Neural progenitor cell (in vitro differentiated cells): ENCODE data around the gene LDAH.

Experiments
- EZH2 ChIP-seq: fragments of 200-600 bp; sonication (generic); IDR thresholded peaks from 2 replicates; pipeline ENCODE4 v1.6.1; 2017; ENCODE audit warnings: antibody characterized with exemption, mild to moderate bottlenecking, moderate library complexity
- EZH2phosphoT487 ChIP-seq: fragments of 200-600 bp; sonication (generic); IDR thresholded peaks from 2 replicates; pipeline ENCODE4 v1.6.1; 2017; ENCODE audit warnings: antibody characterized with exemption
- TF ChIP-seq, protein P1 (sequence below): fragments of 200-600 bp; sonication (generic); IDR thresholded peaks from 2 replicates; pipeline ENCODE4 v1.5.1; 2017; ENCODE audit warnings: antibody characterized with exemption, mild to moderate bottlenecking

DNA sequence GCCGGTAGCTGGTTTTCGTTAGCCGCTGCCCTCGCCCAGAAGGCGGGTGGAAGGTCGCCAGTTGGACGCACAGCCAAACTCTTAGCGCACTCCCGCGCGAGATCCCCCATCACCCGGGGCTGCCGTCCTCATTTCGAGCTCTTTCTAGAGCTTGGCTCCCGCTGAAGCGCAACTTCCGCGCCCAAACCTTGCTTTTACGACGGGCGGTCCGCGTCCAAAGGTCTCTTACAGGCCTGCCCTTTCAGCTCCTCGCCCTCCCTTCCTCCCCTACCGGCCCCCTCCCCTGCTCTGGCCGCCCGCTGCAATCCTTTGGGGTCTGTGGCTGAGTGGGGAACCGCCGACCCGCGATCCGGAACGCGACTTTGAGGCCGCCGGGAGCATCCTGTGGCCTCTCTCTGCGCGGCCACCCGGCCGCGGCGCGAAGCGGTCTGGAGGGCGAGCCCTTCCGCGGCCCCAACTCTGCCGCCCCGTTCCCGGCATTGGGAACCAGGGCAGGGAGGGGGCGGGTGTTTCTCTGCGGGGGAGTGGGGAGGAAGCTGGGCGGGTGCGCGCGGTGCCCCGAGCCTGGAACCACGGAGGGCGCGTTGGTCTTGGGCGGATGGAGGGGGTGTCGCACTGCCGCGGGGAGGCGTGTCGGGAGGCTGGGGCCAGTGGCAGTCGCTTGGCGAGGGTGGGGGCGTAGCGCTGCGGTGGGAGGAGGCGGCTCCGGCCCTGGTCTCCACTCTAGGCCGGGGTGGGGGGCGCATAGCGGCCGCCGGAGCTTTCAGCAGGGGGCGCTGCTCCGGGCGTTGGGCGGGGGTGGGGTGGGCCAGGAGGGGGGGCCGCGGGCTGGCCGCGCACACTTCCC is 156.4 kb downstream of the LDAH start, which contains the start of gene GDF7:
- TF ChIP-seq EZH2 (peak; percentile 99), EZH2phosphoT487 (peak; percentile 98)
- TF ChIP-seq, protein P1, sequence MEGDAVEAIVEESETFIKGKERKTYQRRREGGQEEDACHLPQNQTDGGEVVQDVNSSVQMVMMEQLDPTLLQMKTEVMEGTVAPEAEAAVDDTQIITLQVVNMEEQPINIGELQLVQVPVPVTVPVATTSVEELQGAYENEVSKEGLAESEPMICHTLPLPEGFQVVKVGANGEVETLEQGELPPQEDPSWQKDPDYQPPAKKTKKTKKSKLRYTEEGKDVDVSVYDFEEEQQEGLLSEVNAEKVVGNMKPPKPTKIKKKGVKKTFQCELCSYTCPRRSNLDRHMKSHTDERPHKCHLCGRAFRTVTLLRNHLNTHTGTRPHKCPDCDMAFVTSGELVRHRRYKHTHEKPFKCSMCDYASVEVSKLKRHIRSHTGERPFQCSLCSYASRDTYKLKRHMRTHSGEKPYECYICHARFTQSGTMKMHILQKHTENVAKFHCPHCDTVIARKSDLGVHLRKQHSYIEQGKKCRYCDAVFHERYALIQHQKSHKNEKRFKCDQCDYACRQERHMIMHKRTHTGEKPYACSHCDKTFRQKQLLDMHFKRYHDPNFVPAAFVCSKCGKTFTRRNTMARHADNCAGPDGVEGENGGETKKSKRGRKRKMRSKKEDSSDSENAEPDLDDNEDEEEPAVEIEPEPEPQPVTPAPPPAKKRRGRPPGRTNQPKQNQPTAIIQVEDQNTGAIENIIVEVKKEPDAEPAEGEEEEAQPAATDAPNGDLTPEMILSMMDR: peak; percentile 56
